ENCODE measurements around the gene SMARCB1.
A peak's percentile ranks its signal among the peaks of the same experiment; 100 is the strongest.
"Not testable (repeated sequence)": the region's sequence is repeated elsewhere in the genome, so short reads cannot be mapped to it uniquely, and the experiment has no call there.

The SMARCB1 gene

GRCh38 chr22:23847991-23848864 lies 61.5 kb downstream of the SMARCB1 start:
- no peak for DNase-seq

- DNase-seq = peak; percentile 75
Measured at GRCh38 chr22:23849009-23850006, 62.5 kb downstream of the SMARCB1 start.

GRCh38 chr22:23850136-23850611 lies 63.4 kb downstream of the SMARCB1 start:
- no peak for DNase-seq

GRCh38 chr22:23856721-23857605 lies 70.2 kb downstream of the SMARCB1 start:
- peak; percentile 4 for DNase-seq

- DNase-seq = peak; percentile 97
Measured at GRCh38 chr22:23857606-23858483, 71.1 kb downstream of the SMARCB1 start, which contains the start of gene SLC2A11. Gene SLC2A11 (plus strand): TSS chr22:23857875. CDS start chr22:23858000, 125 bp downstream.

GRCh38 chr22:23858484-23858815 lies 71.7 kb downstream of the SMARCB1 start:
- DNase-seq = no peak

GRCh38 chr22:23859201-23859600 lies 72.4 kb downstream of the SMARCB1 start:
- no peak for DNase-seq

GRCh38 chr22:23860187-23860586 lies 73.4 kb downstream of the SMARCB1 start:
- not testable (repeated sequence) for DNase-seq

GRCh38 chr22:23862103-23862502 lies 75.3 kb downstream of the SMARCB1 start:
- peak; percentile 8 for DNase-seq

- DNase-seq = not testable (repeated sequence)
Measured at GRCh38 chr22:23864499-23865154, 77.9 kb downstream of the SMARCB1 start.

- DNase-seq = no peak
Measured at GRCh38 chr22:23868580-23868979, 81.8 kb downstream of the SMARCB1 start.

- DNase-seq = no peak
Measured at GRCh38 chr22:23874871-23875270, 88.1 kb downstream of the SMARCB1 start.

- no peak for DNase-seq
Measured at GRCh38 chr22:23875801-23876200, 89.0 kb downstream of the SMARCB1 start.

GRCh38 chr22:23877566-23877965 lies 90.8 kb downstream of the SMARCB1 start:
- no peak for DNase-seq

GRCh38 chr22:23878219-23878618 lies 91.5 kb downstream of the SMARCB1 start:
- DNase-seq = no peak

- no peak for DNase-seq
Measured at GRCh38 chr22:23882370-23882769, 95.6 kb downstream of the SMARCB1 start.

- DNase-seq = no peak
Measured at GRCh38 chr22:23883658-23884057, 96.9 kb downstream of the SMARCB1 start.

- no peak for DNase-seq
Measured at GRCh38 chr22:23884140-23884539, 97.4 kb downstream of the SMARCB1 start.

Data from CD4-positive, alpha-beta T cell treated with Interleukin-4 for 4 hours (primary cell).